ENCODE results near the gene RPS24.
"Not testable (repeated sequence)": the region's sequence is repeated elsewhere in the genome, so short reads cannot be mapped to it uniquely, and the experiment has no call there.

RPS24 gene

DNA sequence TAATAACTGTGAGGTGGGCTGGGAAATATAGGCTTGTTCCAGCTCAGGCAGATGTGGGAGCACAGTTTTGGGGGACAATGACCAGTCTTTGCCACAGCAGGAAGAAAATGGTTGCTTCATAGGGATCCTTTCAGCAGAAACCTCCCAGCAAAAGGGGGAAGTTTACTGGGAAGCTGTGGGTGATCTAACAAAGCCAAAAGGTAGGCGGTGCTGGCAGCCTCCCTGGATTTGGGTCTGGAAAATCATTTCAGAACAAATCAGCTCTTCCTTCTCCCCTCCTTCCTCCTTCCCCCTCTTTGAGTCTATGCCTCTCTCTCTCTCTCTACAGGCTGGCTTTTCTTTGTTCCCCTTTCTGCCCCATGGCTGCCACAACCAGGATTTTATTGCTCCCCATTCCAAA lies 16.2 kb downstream of the RPS24 start:
- H3K4me3 ChIP-seq (ENCODE audit: low read depth, low read length) = no peak overlapping the region
- peaks cover 4% of the 10 kb centered on the region; the same call in 1 of the 2 replicates for H3K4me1 ChIP-seq
- TF ChIP-seq, protein P1, sequence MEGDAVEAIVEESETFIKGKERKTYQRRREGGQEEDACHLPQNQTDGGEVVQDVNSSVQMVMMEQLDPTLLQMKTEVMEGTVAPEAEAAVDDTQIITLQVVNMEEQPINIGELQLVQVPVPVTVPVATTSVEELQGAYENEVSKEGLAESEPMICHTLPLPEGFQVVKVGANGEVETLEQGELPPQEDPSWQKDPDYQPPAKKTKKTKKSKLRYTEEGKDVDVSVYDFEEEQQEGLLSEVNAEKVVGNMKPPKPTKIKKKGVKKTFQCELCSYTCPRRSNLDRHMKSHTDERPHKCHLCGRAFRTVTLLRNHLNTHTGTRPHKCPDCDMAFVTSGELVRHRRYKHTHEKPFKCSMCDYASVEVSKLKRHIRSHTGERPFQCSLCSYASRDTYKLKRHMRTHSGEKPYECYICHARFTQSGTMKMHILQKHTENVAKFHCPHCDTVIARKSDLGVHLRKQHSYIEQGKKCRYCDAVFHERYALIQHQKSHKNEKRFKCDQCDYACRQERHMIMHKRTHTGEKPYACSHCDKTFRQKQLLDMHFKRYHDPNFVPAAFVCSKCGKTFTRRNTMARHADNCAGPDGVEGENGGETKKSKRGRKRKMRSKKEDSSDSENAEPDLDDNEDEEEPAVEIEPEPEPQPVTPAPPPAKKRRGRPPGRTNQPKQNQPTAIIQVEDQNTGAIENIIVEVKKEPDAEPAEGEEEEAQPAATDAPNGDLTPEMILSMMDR (IDR thresholded peaks at IDR 0.05; ENCODE audit: low read depth, low read length) = no peak

DNA sequence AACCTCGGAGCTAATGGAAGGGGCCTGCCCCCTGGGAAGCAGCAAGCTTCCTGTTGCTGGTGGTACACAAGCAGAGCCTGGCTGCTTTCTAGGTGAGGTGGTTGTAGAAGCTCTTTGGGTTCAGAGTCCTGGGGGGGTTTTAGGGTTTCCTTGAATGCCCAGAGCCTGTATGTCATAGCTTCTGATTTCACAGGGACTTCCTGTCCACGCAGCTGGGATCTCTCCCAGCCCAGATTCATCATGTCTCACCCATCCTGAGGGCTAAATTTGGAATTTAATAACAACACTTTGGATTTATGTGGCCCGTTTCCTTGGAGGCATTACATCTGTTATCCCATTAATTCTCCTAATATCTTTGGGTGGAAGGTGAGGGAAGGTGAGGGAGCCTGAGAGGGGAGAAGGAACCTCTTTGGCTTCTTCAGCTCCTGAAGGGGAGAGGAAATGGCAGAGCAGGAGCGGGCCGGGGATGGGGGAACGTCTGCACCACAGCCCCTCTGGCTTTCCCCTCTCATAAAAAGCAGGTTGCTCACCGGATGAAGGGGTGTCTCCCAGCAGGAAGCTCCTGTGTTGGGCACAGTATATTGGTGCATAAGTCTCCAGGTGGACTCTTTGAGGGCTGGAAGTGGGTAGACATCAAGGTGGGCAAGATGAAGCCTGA lies 19.7 kb downstream of the RPS24 start:
- Histone ChIP-seq H3K9me3 (no peaks in the 10 kb centered on the region), H3K27me3 (no peaks in the 10 kb centered on the region), H3K4me3 (ENCODE audit: low read depth, low read length) (no peak overlapping the region), H3K4me1 (no peaks in the 10 kb centered on the region), H3K36me3 (no peaks in the 10 kb centered on the region)
- no peak for DNase-seq
- TF ChIP-seq, protein P1 (IDR thresholded peaks at IDR 0.05; ENCODE audit: low read depth, low read length) = no peak

More for the DNA sequence above, 16.2 kb downstream of the RPS24 start:
- H3K9me3 ChIP-seq = no peaks in the 10 kb centered on the region
- H3K36me3 ChIP-seq = no peaks in the 10 kb centered on the region
- DNase-seq = no peak
- no peaks in the 10 kb centered on the region for H3K27me3 ChIP-seq

DNA sequence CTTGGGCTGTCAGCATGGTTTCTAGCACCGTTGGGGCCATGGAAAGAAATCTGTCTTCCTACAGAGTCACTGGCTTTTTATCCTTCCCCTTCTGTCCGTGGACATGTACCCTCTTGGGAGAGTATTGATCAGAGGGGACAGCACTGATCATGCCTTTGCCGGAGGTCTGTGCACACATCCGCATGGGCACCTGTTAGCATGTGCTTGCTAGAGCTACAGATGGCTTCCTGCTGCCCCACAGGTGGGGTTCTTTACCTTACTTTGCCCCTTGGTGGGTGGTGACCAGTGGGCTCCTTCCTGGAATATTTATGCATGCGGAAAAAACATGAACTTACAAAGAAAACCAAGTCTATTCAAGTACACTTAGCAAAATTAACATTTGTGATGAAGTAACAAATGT lies 24.9 kb downstream of the RPS24 start:
- Histone ChIP-seq H3K36me3 (no peaks in the 10 kb centered on the region), H3K9me3 (no peaks in the 10 kb centered on the region), H3K4me3 (ENCODE audit: low read depth, low read length) (no peak overlapping the region), H3K27me3 (no peaks in the 10 kb centered on the region), H3K4me1 (no peaks in the 10 kb centered on the region)
- TF ChIP-seq, protein P1 (IDR thresholded peaks at IDR 0.05; ENCODE audit: low read depth, low read length) = no peak
- DNase-seq = no peak

DNA sequence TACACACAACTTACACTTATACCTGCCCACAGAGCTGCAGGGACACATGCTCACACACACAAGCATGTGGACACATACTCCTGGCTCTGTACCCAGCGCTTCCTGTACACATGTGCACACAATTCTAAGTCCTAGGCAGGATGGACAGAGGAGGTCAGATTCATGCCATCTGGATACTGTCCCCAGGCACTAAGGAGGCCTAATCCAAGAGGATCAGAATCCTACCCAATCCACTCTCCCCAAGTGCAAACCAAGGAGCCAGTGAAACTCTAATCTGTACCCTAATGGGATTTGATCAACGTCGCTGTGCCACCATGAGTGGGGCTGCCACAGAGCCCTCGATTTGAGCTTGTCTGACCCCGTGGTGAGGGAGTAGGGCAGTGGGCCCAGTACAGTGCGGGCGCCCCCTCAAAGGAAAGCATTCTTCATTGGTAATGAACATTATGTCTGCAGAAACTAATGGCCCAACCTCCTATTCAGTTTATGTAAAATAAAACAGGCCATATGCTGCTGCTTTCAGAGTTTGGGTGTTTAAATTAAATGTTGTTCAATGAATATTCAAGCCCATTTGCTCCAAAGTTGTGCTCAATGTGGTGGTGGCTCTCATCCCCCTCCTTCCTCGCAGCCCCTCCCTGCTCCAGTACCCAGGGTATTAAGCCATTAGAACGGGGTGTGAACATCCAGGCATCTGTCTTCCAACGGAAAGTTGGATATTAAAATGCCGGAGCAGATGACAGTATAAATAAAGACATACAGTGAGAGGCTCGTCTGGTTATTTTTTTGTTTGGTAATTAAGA lies 26.4 kb downstream of the RPS24 start:
- TF ChIP-seq, protein P1 (IDR thresholded peaks at IDR 0.05; ENCODE audit: low read depth, low read length) = no peak
- Histone ChIP-seq H3K36me3 (no peaks in the 10 kb centered on the region), H3K9me3 (no peaks in the 10 kb centered on the region), H3K4me3 (ENCODE audit: low read depth, low read length) (no peak overlapping the region), H3K27me3 (no peaks in the 10 kb centered on the region), H3K4me1 (no peaks in the 10 kb centered on the region)
- no peak for DNase-seq

DNA sequence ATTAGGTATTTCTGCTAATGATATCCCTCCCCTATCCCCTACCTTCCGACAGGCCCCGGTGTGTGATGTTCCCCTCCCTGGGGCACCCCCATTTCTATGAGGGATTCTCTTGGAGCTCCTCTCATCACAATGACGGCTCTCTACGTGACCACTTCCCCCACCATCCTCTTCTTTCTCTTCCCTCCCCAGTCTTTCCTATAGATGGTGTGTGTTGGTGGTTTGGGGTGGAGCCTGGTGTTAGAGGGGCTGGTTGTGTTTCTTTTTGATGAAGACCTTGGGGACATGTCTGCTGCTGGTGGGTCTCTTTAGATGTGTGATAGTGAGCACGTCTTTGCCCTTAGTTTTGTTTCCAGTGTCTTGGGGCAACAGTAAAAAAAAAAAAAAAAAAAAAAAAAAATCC lies 28.6 kb downstream of the RPS24 start:
- H3K27me3 ChIP-seq = no peaks in the 10 kb centered on the region
- no peaks in the 10 kb centered on the region for H3K36me3 ChIP-seq
- no peaks in the 10 kb centered on the region for H3K9me3 ChIP-seq
- no peaks in the 10 kb centered on the region for H3K4me1 ChIP-seq
- TF ChIP-seq, protein P1 (IDR thresholded peaks at IDR 0.05; ENCODE audit: low read depth, low read length) = no peak
- no peak for DNase-seq
- H3K4me3 ChIP-seq (ENCODE audit: low read depth, low read length) = no peak overlapping the region

DNA sequence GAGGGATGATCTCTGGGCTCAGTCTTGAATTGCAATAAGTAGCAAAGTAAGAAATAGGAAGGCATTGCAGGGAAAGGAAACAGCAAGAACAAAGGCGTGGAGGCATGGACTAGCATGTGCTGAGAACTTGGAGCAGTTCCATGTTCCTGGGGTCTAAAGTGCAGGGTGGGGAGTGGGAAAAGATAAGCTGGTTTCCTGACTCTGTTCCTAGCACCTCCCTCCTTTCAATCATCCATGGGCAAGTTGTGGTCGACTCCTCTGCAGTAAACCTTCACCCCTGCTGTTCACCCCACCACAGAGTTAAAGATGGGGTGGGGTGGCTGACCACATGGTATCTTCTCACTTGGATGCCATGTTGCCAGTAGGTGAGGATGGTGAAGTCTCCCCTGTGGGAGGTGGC lies 29.6 kb downstream of the RPS24 start:
- Histone ChIP-seq H3K27me3 (no peaks in the 10 kb centered on the region), H3K4me3 (ENCODE audit: low read depth, low read length) (no peak overlapping the region), H3K4me1 (no peaks in the 10 kb centered on the region), H3K9me3 (no peaks in the 10 kb centered on the region), H3K36me3 (no peaks in the 10 kb centered on the region)
- TF ChIP-seq, protein P1 (IDR thresholded peaks at IDR 0.05; ENCODE audit: low read depth, low read length) = no peak
- DNase-seq = no peak

DNA sequence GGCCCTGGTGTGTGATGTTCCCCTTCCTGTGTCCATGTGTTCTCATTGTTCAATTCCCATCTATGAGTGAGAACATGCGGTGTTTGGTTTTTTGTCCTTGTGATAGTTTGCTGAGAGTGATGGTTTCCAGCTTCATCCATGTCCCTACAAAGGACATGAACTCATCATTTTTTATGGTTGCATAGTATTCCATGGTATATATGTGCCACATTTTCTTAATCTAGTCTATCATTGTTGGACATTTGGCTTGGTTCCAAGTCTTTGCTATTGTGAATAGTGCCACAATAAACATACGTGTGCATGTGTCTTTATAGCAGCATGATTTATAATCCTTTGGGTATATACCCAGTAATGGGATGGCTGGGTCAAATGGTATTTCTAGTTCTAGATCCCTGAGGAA lies 31.3 kb downstream of the RPS24 start:
- not testable (repeated sequence) for H3K9me3 ChIP-seq; H3K4me1 ChIP-seq; H3K36me3 ChIP-seq; DNase-seq; H3K27me3 ChIP-seq; H3K4me3 ChIP-seq (ENCODE audit: low read depth, low read length)
